ENCODE measurements around the gene WAPL.

WAPL gene

DNA sequence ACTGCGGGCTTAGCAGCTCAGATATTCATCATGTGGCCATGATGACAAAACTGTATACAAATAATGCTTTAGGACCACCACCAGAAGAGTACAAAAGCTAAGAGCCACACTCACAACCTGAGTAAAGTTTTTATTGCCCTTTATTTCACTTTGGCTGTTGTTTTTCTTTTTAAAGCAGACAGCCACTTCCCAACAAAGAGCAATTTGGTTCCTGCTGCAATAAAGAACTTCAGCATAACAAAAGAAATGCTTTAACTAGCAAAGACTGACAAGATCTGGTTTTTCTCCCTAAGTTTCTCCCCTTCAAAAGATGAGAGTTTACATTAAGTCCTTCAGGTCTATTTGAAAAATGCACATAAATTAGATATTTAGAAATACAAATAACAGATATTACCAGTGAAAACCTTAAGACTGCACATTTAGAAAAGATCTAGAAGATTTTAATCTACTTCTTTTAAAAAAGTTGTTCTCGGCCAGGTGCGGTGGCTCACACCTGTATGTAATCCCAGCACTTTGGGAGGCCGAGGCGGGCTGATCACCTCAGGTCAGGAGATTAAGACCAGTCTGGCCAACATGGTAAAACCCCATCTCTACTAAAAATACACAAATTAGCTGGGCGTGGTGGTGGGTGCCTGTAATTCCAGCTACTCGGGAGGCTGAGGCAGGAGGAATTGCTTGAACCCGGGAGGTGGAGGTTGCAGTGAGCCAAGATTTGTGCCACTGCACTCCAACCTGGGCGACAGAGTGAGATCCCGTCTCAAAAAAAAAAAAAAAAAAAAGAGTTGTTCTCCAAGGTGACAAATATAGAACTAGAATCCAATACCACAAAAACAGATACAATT is 59.4 kb downstream of the WAPL start:
- in situ Hi-C loops (cut with MboI; ENCODE audit: low sequenced_read_pairs), result no loop called here

DNA sequence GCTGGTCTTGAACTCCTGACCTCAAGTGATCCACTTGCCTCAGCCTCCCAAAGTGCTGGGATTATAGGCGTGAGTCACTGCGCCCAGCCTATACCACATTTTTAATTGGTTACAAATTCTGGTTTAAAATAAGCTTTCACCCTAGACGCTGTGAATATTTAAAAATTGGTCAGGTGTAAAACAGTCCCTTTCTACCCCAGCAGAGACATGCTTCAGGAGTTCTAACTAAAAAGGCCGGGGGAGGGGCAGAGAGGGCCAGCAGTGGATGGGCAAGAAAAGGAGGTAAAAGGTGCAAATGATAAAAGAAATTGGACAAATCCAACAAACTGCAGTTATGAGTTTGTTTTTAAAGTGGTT is 70.0 kb downstream of the WAPL start:
- in situ Hi-C loops (cut with MboI; ENCODE audit: low sequenced_read_pairs), result no loop called here

DNA sequence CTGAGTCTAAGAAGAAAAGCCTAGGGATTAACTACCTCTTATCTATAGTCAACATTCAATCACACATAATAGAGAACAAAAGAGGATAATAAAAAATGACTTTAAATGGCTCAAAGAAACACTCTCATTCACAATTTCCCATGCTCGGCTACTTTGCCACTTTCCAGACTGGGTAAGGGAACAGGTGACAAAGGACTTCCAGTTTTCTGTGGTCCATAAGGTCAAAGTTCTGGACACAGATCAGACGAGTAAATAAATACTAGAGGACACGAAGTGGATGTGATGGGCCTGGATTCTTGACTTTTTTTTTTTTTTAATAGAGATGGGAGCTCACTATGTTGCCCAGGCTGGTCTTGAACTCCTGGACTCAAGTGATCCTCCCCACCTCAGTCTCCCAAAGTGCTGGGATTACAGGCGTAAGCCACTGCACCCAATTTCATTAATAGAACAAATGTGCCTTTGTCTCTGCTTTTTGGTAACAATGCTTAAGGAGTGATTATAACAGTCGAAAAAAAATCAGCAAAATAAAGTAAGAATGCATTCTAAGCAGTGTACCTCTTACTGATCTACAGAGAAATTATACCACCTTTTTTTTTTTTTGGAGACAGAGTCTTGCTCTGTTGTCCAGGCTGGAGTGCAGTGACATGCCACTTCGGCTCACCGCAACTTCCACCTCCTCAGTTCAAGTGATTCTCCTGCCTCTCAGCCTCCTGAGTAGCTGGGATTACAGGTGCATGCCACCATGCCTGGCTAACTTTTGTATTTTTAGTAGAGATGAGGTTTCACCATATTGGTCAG is 70.6 kb downstream of the WAPL start:
- in situ Hi-C loops (cut with MboI; ENCODE audit: low sequenced_read_pairs), result no loop called here

DNA sequence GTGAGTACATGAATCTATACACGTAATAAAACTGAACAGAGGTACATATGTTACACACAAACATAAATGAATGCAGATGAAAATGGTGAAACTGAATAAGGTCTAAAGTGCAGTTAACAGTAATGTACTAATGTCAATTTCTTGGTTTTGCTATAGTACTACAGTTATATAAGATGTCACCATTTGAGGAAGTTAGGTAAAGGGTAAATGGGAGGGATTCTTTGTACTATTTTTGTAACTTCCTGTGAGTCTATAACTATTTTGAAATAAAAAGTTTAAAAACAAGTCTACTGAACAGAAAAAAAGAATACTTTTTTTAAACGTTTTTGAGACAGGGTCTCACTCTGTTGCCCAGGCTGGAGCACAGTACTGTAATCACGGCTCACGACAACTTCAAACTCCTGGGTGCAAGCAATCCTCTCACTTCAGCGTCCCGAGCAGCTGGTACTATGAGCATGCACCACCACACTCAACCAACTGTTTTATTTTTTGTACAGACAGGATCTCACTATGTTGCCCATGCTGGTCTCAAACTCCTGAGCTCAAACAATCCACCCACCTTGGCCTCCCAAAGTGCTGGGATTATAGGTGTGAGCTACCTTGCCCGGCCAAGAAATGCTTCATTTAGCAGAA is 71.5 kb downstream of the WAPL start:
- in situ Hi-C loops (cut with MboI; ENCODE audit: low sequenced_read_pairs), result no loop called here

DNA sequence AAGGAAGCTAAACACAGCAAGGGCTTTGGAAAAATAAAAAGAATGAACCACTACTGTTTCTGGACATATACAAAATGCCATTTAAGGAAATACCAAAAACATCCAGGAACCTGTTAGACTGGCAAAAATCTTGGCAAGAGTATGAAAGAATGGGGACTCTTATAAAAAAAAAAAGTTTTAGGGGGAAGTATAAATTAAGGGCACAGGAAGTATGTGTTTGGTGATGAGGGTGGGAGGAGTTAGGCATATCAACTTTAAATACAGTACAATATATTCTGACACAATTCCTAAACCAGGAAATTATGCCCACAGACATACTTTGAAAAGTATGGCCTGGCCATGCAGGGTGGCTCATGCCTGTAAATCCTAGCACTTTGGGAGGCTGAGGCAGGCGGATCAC is 74.2 kb downstream of the WAPL start:
- in situ Hi-C loops (cut with MboI; ENCODE audit: low sequenced_read_pairs), result no loop called here

DNA sequence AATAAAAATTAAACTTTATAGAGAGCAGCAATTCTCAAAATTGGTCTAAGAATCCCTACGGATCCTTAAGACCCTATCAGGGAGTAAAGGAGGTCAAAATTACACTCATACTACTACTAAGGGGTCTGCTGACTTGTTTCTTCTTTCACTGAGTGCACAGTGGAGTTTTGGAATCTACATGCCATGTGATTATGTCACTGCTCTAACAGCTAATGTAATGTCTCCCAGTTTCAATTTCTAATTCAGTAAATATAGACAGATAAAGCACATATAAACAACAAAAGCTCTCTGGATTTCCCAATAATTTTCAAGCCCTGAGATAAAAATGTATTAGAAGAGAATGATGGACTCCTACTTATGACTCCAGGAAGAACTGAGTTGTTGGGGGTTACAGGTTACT is 74.6 kb downstream of the WAPL start:
- in situ Hi-C loops (cut with MboI; ENCODE audit: low sequenced_read_pairs), result no loop called here

DNA sequence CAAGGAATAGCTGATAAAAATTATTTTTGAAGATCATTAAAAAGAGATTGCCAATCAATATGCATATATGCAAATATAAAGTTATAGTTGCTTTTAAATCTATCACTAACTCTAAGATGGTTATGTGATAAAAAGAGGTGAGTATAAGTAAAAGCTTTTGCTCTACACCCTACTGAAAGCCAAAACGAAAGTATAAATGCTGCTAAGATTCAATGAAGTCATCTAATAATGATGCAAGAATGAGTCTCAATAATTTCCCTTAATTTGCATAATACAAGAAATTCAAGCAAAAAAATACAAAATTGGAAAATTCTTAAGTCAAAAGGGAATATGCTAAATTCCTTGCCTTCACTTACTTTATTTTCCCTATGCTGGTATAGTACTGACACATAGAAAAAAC is 75.2 kb downstream of the WAPL start:
- in situ Hi-C loops (cut with MboI; ENCODE audit: low sequenced_read_pairs), result no loop called here

DNA sequence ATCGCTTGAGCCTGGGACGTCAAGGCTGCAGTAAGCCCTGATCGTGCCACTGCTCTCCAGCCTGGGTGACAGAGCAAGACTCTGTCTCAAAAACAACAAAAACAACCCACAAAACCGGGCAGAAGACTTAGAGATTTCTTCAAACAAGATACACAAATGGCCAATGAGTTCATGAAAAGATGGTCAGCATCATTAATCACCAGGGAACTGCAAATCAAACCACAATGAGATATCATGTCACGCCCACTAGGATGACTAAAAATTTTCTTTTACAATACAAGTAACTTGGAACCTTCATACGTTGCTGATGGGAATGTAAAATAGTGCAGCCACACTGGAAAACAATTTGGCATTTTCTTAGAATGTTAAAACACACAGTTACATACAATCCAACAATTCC is 77.7 kb downstream of the WAPL start:
- in situ Hi-C loops (cut with MboI; ENCODE audit: low sequenced_read_pairs), result no loop called here

DNA sequence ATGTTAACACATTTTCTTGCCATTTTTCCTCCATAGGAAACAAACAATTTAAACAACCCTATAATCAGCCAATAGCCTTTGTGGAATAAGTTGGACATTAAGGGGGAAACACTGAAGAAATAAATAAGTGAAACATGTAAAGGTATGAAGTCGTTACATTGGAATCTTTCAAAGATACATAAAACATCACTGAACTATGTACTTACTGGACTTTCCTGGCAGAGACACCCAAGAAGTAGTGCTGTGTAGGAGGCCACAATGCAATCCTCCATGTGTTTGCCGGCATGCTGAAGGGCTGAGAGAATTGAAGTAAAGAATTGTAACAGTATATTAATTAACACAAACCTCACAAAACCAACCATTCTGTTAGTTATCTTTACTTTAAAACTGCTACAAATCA is 78.5 kb downstream of the WAPL start:
- in situ Hi-C loops (cut with MboI; ENCODE audit: low sequenced_read_pairs), result no loop called here

DNA sequence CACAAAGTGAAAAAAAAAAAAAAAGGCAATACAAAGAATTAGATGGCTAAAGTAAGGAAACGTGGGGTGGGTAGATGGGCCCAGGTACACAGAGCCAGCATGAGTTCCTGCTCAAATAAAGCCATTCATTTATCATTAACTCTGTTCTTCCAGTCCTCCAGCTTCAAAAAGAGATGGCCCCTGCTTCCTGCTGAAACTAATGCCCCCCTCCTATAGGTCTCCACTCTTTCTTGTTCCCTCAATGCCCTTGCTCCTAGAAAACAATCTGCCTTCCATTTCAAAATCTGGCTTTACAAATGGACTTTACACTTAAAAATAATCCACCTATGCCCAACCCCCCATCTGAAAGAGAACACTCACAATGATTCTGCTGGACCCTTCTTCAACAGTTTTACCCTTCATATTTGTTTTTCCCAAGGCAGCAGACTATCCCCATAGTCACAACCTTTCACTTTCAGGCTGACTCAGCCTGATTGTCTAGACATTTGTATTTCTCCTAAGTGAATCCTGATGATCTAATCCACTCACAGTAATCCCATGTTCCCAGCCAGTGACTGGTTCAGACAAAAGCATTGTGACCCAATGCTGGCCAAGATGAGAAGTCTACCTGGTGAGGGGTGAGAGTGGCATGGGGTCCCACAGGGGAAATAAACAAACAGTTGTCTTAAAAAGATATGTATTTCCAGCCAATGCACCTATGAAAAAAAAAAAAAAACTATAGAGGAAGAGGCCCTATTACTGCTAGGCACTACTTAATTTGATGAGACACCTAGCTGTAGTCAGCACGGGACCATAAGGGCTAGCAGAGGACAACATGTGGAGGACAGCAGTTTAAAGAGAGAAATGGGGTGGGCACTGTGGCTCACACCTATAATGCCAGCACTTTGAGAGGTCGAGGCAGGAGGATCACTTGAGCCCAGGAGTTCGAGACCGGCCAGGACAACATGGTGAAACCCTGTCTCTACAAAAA is 80.4 kb downstream of the WAPL start:
- in situ Hi-C loops (cut with MboI; ENCODE audit: low sequenced_read_pairs), result no loop called here

DNA sequence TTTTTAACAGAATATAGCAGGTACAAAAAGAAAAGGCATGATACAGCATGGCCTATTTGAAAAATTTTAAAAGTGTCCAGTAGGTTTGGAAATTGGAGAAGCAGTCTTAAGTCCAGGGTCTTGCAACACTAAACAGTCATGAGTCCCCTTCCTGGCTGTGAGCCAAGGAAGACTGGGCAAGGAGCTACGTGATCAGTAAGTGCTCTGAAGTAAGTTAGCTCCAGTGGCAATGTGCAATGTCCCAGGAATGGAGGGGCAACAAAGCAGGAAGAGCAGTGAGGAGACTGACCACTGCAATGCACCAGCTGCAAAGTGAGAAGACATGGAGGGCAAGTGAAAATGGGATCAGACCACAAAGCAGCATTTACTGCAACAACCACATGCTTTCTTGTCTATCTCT is 82.0 kb downstream of the WAPL start:
- in situ Hi-C loops (cut with MboI; ENCODE audit: low sequenced_read_pairs), result no loop called here

DNA sequence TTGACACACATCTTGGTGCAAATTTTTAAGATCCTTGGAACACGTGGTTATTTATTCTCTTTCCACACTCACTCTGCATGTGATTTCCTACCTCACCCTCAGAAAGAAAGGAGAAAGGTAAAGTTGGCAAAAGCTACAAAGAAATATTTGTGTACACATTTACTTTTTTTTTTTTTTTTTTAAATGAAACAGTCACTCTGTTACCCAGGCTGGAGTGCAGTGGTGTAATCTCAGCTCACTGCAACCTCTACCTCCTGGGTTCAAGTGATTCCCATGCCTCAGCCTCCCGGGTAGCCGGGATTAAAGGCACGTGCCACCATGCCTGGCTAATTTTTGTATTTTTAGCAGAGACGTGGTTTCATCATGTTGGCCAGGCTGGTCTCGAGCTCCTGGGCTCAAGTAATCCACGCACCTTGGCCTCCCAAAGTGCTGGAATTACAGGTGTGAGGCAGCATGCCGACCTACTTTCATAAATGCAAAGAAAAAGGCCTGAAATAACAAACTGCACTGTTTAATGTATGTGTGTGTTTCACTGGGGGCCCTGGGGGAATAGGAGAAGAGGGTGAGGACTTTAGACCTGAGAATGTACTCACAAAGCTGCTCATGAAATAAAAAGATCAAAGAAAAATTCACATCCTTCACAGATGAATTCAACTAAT is 83.4 kb downstream of the WAPL start:
- in situ Hi-C loops (cut with MboI; ENCODE audit: low sequenced_read_pairs), result no loop called here

DNA sequence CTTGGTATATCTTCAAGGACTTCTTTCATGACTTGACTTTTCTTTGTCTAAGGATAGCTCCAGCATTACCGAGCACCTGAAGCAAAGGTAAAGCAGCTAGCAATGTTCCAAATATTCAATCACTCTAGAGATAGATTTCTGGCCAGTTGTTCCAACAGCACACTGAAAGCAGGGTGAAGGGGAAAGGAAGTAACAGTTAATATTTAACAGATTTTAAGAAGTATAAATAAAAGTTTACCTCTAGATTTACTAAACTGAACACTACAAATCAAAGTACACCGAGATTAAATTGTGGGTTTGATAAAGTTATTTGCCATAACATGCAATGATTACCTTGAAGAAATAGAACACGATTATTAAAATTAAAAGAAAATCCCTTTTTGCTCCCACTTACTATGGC is 84.1 kb downstream of the WAPL start:
- in situ Hi-C loops (cut with MboI; ENCODE audit: low sequenced_read_pairs), result no loop called here

DNA sequence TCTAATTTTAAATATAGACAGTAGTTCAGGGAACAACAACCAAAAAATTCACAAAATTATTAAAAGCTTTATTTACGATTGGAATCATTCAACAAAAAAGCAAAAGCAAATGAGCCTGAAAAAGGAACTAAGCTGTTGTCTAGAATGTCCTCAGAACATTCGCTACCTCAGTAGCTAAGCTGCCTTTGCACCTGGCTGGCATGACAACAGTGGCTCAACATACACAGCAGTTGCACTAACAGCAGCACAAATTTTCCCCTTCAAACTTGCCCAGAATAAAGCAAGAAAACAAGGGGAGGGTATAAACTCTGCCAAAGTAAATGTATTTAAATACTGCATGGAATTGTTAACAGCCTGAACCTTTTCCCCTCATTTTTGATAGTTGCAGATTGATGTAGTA is 84.6 kb downstream of the WAPL start:
- in situ Hi-C loops (cut with MboI; ENCODE audit: low sequenced_read_pairs), result no loop called here

DNA sequence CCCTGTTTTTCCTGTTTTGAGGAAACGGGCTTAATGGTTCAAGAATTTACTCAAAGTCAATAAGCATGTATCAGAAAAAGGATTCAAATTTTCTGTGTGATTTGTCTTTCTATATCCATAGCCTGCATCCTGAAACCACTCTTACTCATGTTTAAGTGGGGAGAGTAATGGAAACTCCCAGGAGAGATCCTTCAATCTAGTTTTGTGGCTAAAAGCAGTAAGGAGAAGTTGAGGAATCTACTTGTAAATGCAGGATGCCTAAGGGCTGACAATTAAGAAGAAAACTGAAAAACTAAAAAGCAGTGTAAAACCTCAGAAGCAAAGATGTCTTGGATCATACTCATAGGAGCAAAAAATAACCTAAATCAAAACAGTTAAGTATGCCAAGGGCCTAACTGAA is 86.9 kb downstream of the WAPL start:
- in situ Hi-C loops (cut with MboI; ENCODE audit: low sequenced_read_pairs), result no loop called here

DNA sequence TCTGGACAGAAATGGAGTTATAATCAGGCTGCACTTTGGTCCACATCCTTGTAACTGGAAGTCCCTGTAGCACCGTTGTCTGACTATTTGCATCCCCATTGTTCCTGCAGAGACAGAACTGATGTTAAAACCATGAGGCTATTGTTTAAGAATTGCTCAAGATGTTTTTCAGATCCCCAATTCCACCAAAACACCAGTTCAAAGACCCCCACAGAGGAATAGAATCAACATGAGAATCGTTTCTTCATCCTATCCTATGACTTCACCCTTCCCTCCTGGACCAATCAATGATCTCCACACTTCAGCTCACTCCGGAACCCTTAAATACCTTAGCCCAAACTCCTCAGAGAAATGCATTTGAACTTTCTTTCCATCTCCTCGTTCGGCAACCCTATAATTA is 97.9 kb downstream of the WAPL start:
- in situ Hi-C loops (cut with MboI; ENCODE audit: low sequenced_read_pairs), result no loop called here

DNA sequence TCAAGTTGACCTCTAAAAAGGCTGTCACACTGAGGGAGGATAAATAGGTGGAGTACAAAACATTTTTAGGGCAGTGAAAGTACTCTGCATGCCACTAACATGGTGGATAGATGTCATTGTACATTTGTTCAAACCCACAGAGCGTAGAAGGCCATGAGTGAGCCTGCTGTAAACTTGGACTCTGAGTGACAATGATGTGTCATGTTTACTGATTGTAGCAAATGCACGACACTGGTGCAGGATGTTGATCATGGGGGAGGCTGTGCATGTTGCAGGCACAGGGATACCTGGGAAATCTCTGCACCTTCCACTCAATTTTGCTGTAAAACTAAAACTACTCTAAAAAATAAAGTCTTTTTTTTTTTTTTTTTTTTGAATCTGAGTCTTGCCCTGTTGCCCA is 102.5 kb downstream of the WAPL start:
- in situ Hi-C loops (cut with MboI; ENCODE audit: low sequenced_read_pairs), result no loop called here

DNA sequence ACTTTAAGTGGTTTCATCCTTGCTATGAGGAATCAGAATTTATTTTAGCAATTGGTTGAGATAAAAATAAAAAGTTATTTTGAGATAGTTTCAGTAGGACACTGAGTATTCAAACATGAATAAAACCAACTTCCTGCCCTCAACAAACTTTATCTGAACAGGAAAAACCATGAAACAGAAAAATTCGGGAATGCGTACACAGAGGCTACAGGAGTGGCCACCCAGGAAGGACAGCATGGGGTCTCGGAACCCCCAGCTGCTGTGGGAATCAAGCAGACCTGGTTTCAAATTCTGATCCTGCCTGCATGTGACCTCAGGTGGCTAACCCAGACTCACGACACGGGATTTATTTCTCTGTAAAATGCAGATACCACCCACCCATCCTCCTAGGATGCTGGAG is 106.0 kb downstream of the WAPL start:
- in situ Hi-C loops (cut with MboI; ENCODE audit: low sequenced_read_pairs), result no loop called here

DNA sequence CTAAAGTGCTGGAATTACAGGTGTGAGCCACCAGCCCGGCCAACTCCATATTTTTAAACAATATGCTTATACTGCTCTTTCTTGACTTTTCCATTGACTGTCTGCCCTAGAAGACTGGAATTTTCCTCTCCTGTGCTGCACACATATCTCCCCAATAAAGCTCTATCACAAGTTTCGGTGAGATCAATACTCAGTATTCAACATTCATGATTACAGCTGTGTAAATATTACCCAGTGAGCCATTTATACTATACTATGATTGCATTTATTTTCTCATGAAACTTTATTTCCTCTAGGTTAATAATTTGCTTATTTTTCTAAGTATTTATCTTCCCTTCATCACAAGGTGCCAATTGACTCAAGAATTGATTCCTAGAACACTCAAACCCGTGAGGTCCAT is 106.5 kb downstream of the WAPL start:
- in situ Hi-C loops (cut with MboI; ENCODE audit: low sequenced_read_pairs), result no loop called here

DNA sequence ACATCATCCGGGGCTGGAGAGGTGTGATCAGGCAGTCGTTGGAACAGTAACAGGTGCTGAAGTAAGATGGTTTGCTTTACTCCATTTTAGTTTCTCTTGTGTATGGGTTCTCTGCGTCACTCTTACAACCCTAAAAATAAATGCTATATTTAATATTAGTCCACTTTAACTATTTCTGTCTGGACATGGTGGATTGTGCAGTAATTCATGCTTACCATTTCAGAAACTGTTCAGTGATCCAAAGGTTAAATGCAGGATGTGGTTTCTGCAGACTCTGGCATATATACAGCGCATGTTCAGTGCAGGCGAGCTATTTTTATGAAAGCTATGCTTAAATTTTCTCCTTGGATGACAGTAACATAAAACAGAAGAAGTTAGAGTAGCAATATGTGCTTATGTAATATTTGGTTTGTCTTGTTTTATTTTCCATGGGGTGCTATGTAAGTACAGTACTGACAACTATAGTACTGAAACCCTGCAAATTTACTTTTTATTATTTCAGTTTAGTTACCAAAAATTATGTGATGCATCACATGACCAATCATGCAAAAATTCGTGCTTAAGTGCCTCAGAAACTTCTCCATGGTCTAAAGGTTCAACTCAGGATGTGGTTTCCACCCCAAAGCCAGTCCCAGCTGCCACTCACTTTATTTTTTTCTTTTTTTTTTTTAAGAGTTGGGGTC is 108.4 kb downstream of the WAPL start:
- in situ Hi-C loops (cut with MboI; ENCODE audit: low sequenced_read_pairs), result no loop called here

Measured in hTERT RPE-1 (cell line).